ENCODE measurements around the gene PLXNA4. TPM values are rescaled to one million over a fixed set of nuclear protein-coding genes. Genes with fewer than 3 reads are reported as not detected.

Gene PLXNA4
- total RNA-seq, 1 donor from 2014 or later = 3.5 TPM

DNA sequence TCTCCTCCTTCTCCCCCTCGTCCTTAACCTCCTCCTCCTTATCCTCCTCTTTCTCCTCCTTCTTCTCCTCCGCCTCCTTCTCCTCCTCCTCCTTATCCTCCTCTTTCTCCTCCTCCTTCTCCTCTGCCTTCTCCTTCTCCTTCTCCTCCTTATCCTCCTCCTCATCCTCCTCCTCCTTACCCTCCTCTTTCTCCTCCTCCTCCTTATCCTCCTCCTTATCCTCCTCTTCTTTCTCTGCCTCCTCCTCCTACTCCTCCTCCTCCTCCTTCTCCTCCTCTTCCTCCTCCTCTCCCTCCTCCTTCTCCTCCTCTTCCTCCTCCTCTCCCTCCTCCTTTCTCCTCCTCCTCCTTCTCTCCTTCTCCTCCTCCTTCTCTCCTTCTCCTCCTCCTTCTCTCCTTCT, 14.5 kb downstream of the PLXNA4 start:
- peaks cover 3% of the 10 kb centered on the region for H3K4me1 Mint-ChIP-seq (ENCODE audit: unreplicated experiment)
- H3K27me3 Mint-ChIP-seq (ENCODE audit: unreplicated experiment) = peaks cover 11% of the 10 kb centered on the region
- H3K9me3 Mint-ChIP-seq (ENCODE audit: unreplicated experiment) = peaks cover 4% of the 10 kb centered on the region
- TF ChIP-seq, protein P1, sequence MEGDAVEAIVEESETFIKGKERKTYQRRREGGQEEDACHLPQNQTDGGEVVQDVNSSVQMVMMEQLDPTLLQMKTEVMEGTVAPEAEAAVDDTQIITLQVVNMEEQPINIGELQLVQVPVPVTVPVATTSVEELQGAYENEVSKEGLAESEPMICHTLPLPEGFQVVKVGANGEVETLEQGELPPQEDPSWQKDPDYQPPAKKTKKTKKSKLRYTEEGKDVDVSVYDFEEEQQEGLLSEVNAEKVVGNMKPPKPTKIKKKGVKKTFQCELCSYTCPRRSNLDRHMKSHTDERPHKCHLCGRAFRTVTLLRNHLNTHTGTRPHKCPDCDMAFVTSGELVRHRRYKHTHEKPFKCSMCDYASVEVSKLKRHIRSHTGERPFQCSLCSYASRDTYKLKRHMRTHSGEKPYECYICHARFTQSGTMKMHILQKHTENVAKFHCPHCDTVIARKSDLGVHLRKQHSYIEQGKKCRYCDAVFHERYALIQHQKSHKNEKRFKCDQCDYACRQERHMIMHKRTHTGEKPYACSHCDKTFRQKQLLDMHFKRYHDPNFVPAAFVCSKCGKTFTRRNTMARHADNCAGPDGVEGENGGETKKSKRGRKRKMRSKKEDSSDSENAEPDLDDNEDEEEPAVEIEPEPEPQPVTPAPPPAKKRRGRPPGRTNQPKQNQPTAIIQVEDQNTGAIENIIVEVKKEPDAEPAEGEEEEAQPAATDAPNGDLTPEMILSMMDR (IDR thresholded peaks at IDR 0.05; ENCODE audit: unreplicated experiment) = no peak
- H3K27ac Mint-ChIP-seq (ENCODE audit: unreplicated experiment) = no peak overlapping the region
- H3K36me3 Mint-ChIP-seq (ENCODE audit: low read depth, unreplicated experiment) = peaks cover 12% of the 10 kb centered on the region
- H3K4me3 Mint-ChIP-seq (ENCODE audit: unreplicated experiment) = no peak overlapping the region
- DNase-seq (ENCODE audit: low spot score) = no peak

DNA sequence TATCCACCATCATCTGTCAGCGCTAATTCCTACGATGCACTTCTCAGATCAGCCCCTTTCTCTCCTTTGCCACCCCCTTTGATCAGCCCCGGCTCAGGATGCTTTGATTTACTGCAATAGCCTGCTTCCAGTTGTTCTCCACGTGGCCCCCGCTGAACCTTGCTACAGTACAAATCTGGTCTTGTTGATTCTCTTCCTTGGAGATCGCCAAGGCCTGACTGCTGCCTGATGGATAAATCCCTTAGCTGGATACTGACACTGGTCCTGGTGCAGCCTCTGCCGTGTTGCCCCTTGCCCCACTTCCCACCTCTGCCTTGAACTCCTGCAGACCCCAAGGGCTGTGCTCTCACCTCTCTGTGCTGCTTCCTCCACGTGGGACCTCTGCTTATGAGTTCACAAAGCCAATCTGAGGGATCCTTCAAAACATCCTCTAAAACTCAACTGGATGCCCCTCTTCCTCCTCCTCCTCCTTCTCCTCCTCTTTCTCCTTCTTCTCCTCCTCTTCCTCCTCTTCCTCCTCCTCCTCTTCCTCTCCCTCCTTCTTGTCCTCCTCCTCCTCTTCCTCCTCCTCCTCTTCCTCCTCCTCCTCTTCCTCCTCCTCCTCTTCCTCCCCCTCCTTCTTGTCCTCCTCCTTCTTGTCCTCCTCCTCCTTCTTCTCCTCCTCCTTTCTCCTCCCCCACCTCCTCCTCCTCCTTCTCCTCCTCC, 15.3 kb downstream of the PLXNA4 start:
- Mint-ChIP-seq H3K27ac (ENCODE audit: unreplicated experiment) (no peak overlapping the region), H3K4me3 (ENCODE audit: unreplicated experiment) (no peak overlapping the region), H3K36me3 (ENCODE audit: low read depth, unreplicated experiment) (peaks cover 12% of the 10 kb centered on the region), H3K9me3 (ENCODE audit: unreplicated experiment) (peaks cover 4% of the 10 kb centered on the region), H3K4me1 (ENCODE audit: unreplicated experiment) (peaks cover 3% of the 10 kb centered on the region), H3K27me3 (ENCODE audit: unreplicated experiment) (peaks cover 11% of the 10 kb centered on the region)
- TF ChIP-seq, protein P1 (IDR thresholded peaks at IDR 0.05; ENCODE audit: unreplicated experiment) = no peak
- DNase-seq (ENCODE audit: low spot score) = no peak

DNA sequence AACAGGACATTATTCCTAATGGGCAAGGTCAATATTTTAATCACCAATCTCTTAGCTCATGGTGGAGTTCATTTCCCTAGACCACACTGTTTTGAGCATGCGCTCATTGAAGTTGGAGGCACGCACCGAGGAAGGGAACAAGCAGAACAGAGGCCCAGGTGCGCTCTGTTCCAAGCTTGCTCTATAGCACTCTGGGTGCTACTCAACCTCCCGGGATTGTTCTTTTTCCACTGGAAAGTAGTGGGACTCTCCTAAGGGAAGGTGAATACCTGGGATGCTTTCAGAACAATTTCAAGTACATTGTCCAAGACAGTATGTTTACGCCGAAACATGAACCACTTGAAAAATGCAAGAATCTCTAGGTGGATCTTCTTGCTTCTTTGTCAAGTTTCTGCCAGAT, 16.2 kb downstream of the PLXNA4 start:
- H3K27ac Mint-ChIP-seq (ENCODE audit: unreplicated experiment) = no peak overlapping the region
- peaks cover 12% of the 10 kb centered on the region for H3K36me3 Mint-ChIP-seq (ENCODE audit: low read depth, unreplicated experiment)
- DNase-seq (ENCODE audit: low spot score) = no peak
- H3K9me3 Mint-ChIP-seq (ENCODE audit: unreplicated experiment) = peaks cover 4% of the 10 kb centered on the region
- no peak overlapping the region for H3K4me3 Mint-ChIP-seq (ENCODE audit: unreplicated experiment)
- peaks cover 3% of the 10 kb centered on the region for H3K4me1 Mint-ChIP-seq (ENCODE audit: unreplicated experiment)
- TF ChIP-seq, protein P1 (IDR thresholded peaks at IDR 0.05; ENCODE audit: unreplicated experiment) = no peak
- H3K27me3 Mint-ChIP-seq (ENCODE audit: unreplicated experiment) = peaks cover 11% of the 10 kb centered on the region

DNA sequence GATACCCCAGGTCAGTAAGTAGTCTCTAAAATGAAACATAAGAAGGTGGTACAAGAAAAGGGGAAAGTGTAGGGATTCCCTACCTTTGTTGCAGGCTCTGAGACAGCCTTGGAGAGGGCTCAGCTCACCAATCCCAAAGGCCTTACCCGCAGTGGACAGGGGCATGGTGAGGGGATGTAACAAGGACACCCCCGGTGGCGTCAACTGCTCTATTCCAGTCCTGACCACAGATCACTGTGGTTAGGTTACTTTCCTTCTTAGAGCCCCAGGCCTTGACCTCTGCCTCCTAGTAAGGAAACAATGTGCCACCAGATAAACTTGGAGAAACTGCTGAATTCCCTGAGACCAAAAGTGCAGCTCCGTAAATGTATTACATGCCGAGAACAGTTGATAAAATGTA, 17.5 kb downstream of the PLXNA4 start:
- DNase-seq (ENCODE audit: low spot score) = no peak
- Mint-ChIP-seq H3K9me3 (ENCODE audit: unreplicated experiment) (no peaks in the 10 kb centered on the region), H3K36me3 (ENCODE audit: low read depth, unreplicated experiment) (peaks cover 4% of the 10 kb centered on the region), H3K27me3 (ENCODE audit: unreplicated experiment) (peaks cover 8% of the 10 kb centered on the region), H3K27ac (ENCODE audit: unreplicated experiment) (no peak overlapping the region), H3K4me1 (ENCODE audit: unreplicated experiment) (no peaks in the 10 kb centered on the region), H3K4me3 (ENCODE audit: unreplicated experiment) (no peak overlapping the region)
- TF ChIP-seq, protein P1 (IDR thresholded peaks at IDR 0.05; ENCODE audit: unreplicated experiment) = no peak

- Mint-ChIP-seq H3K27me3 (ENCODE audit: unreplicated experiment) (peaks cover 8% of the 10 kb centered on the region), H3K36me3 (ENCODE audit: low read depth, unreplicated experiment) (peaks cover 4% of the 10 kb centered on the region), H3K9me3 (ENCODE audit: unreplicated experiment) (no peaks in the 10 kb centered on the region), H3K27ac (ENCODE audit: unreplicated experiment) (no peak overlapping the region), H3K4me1 (ENCODE audit: unreplicated experiment) (peaks cover 3% of the 10 kb centered on the region), H3K4me3 (ENCODE audit: unreplicated experiment) (no peak overlapping the region)
- TF ChIP-seq, protein P1 (IDR thresholded peaks at IDR 0.05; ENCODE audit: unreplicated experiment) = no peak
- DNase-seq (ENCODE audit: low spot score) = no peak
These were observed 18.7 kb downstream of the PLXNA4 start for GRCh38 chr7:132557489-132558044.

Data from endothelial cell (in vitro differentiated cells).